ENCODE measurements around the gene XG.
"Not testable (repeated sequence)": the region's sequence is repeated elsewhere in the genome, so short reads cannot be mapped to it uniquely, and the experiment has no call there.

The XG gene

DNA sequence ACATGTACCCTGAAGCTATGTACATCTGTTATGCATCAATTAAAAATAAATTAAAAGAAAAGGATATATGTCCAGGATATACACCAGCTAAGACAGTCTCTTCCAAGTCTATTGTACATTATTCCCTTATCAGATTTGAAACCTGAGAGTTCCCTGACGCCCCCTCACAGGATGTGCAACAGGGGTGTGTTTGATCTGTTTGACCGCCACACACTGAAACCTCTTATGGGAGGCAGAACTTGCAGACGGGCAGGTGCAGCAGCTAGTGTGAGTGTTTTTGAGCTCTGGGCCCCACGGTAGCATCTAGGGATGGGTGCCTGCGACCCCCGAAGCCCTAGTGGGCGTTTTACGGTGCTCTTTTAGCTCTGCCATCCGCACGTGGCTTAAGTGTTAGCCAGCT, 4.7 kb downstream of the XG start:
- H3K27ac Mint-ChIP-seq = peak overlapping the region; percentile 44
- no peak for DNase-seq
- no peaks in the 10 kb centered on the region for H3K4me1 Mint-ChIP-seq
- H3K9me3 Mint-ChIP-seq = peaks cover 4% of the 10 kb centered on the region
- H3K27me3 Mint-ChIP-seq (ENCODE audit: low read depth, poor library complexity) = no peaks in the 10 kb centered on the region
- no peaks in the 10 kb centered on the region for H3K36me3 Mint-ChIP-seq (ENCODE audit: low read depth)
- H3K4me3 Mint-ChIP-seq = no peak overlapping the region
- TF ChIP-seq, protein P1, sequence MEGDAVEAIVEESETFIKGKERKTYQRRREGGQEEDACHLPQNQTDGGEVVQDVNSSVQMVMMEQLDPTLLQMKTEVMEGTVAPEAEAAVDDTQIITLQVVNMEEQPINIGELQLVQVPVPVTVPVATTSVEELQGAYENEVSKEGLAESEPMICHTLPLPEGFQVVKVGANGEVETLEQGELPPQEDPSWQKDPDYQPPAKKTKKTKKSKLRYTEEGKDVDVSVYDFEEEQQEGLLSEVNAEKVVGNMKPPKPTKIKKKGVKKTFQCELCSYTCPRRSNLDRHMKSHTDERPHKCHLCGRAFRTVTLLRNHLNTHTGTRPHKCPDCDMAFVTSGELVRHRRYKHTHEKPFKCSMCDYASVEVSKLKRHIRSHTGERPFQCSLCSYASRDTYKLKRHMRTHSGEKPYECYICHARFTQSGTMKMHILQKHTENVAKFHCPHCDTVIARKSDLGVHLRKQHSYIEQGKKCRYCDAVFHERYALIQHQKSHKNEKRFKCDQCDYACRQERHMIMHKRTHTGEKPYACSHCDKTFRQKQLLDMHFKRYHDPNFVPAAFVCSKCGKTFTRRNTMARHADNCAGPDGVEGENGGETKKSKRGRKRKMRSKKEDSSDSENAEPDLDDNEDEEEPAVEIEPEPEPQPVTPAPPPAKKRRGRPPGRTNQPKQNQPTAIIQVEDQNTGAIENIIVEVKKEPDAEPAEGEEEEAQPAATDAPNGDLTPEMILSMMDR (IDR thresholded peaks at IDR 0.05) = no peak

DNA sequence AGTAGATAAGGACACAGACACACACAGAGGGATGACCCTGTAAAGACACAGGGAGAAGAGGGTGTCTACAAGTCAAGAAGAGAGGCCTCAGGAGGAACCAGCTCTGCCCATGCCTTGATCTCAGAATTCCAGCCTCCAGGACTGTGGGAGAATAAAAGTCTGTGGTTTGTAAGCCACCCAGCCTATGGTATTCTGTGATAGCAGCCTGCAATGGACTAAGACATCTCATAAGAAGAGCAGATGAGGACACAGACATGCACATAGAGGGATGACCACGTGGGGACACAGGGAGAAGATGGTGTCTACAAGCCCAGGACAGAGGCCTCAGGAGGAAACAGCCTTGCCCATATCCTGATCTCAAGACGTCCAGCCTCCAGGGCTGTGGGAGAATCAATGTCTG, 9.4 kb downstream of the XG start:
- peak overlapping the region; percentile 39 for H3K27ac Mint-ChIP-seq
- no peak for DNase-seq
- no peaks in the 10 kb centered on the region for H3K4me1 Mint-ChIP-seq
- TF ChIP-seq, protein P1 (IDR thresholded peaks at IDR 0.05) = no peak
- no peaks in the 10 kb centered on the region for H3K36me3 Mint-ChIP-seq (ENCODE audit: low read depth)
- peaks cover 7% of the 10 kb centered on the region for H3K27me3 Mint-ChIP-seq (ENCODE audit: low read depth, poor library complexity)
- peaks cover 4% of the 10 kb centered on the region for H3K9me3 Mint-ChIP-seq
- no peak overlapping the region for H3K4me3 Mint-ChIP-seq

GRCh38 chrX:2762671-2763070, 10.8 kb downstream of the XG start:
- DNase-seq; H3K36me3 Mint-ChIP-seq (ENCODE audit: low read depth); H3K4me3 Mint-ChIP-seq: not testable (repeated sequence)

GRCh38 chrX:2764766-2765548, 13.1 kb downstream of the XG start:
- not testable (repeated sequence) for H3K9me3 Mint-ChIP-seq; H3K36me3 Mint-ChIP-seq (ENCODE audit: low read depth)
- H3K27me3 Mint-ChIP-seq (ENCODE audit: low read depth, poor library complexity) = peaks cover 16% of the 10 kb centered on the region

More at GRCh38 chrX:2762671-2763070, 10.8 kb downstream of the XG start:
- H3K9me3 Mint-ChIP-seq; H3K27ac Mint-ChIP-seq; H3K27me3 Mint-ChIP-seq (ENCODE audit: low read depth, poor library complexity); H3K4me1 Mint-ChIP-seq: not testable (repeated sequence)

DNA sequence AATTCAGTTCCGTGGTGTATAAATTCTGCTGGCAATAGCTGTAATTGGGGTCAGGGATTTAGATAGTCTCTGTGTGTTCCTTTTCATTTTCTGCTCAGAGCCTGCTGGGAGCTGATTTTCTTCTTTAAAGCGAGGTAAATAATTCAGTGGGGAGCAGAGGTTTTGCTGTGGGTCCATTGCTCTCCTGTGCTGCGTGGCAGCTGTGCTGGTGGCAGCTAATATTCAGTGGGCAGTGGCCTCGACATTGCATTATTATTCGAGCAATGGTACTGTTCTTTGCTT, 13.7 kb downstream of the XG start:
- Mint-ChIP-seq H3K36me3 (ENCODE audit: low read depth) (no peaks in the 10 kb centered on the region), H3K4me1 (peaks cover 19% of the 10 kb centered on the region), H3K27ac (no peak overlapping the region), H3K27me3 (ENCODE audit: low read depth, poor library complexity) (peaks cover 16% of the 10 kb centered on the region), H3K9me3 (no peaks in the 10 kb centered on the region), H3K4me3 (no peak overlapping the region)
- DNase-seq = no peak
- TF ChIP-seq, protein P1 (IDR thresholded peaks at IDR 0.05) = no peak

More at GRCh38 chrX:2764766-2765548, 13.1 kb downstream of the XG start:
- DNase-seq, H3K4me3 Mint-ChIP-seq, H3K27ac Mint-ChIP-seq: not testable (repeated sequence)
- H3K4me1 Mint-ChIP-seq = peaks cover 19% of the 10 kb centered on the region

DNA sequence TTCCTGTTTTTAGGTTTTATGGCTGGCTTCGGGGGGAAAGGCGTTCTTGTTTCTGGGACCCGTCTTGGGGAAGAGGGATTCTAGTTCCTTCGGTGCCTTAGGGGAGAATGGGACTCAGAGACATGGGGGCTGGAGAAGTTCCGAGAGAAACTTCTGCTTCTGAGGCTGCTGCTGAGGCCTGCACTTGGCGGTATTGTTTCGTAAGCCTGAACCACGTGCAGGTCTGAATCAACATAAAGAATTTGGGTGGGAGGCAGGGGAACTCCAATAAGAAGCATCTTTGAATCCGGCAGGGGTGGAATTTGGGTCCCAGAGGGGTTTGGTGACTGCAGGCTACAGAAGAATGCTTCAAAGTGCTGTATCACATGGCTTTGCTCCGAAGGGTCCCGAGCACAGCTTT, 15.1 kb downstream of the XG start:
- no peak for DNase-seq
- Mint-ChIP-seq H3K4me3 (no peak overlapping the region), H3K27me3 (ENCODE audit: low read depth, poor library complexity) (peaks cover 26% of the 10 kb centered on the region), H3K36me3 (ENCODE audit: low read depth) (no peaks in the 10 kb centered on the region), H3K4me1 (peaks cover 19% of the 10 kb centered on the region), H3K27ac (no peak overlapping the region), H3K9me3 (peaks cover 4% of the 10 kb centered on the region)
- TF ChIP-seq, protein P1 (IDR thresholded peaks at IDR 0.05) = no peak
